Measurements from ENCODE around the gene RPS19.

Gene RPS19

DNA sequence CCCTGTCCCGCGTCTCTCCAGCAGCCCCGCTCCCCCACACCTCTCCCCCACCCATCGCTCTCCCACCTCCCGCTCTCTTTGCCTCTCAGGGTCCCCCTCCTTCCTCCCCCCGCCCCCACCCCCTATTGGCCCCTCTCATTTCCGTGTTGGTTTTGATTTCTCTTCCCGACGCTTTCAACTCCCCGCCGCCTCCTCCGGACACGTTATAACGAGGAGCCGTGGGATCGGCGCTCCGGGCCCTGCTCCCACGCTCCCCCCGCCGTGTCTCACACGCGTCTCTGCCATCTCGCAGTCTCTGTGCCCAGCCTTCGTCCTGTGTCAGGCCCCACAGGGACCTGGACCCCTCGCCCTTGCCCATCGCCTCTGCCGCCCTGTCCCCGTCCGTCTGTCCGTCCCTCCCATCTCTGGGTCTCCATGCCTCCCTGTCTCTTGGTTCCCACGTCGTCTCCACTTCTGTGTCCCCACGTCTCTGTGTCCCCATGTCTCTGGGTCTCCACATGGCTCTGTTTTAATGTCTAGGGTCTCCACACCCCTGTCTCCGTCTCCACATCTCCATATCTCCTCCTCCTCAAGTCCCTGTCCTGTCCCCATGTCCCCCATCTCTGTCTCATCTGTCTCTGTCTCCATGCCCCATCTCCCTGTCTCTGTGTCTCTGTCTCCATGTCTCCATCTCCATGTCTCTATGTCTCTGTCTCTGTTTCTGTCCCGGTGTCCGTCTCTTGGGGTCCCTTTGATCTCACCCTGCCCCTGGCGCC is 55.1 kb downstream of the RPS19 start:
- no peak for DNase-seq (ENCODE audit: low spot score)

DNA sequence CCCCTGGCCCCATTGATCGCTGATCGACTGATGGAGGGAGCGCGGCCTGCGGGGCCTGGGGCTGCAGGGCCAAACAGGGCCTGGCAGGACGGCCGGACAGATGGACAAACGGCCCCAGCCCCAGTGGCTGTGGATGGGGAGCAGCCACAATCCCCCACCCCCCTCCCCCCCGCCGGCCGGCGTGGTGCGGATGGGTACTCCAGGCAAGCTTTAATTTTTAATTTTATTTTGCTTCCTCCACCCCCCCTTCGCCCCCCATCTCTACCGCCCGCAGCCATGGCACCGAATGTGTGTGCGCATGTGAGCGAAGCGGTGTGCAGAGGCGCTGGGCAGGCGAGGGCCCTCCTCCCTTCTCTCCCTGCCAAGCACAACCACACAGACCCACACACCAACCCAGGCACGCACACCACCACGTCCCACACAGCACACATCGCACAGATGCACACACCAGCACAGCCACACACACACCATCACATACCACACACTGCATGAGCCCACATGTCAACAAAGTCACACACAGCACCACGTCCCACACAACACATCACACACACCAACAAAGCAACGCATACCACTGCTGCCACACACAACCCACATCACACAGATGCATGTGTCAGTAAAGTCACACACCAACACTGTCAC is 55.8 kb downstream of the RPS19 start:
- no peak for DNase-seq (ENCODE audit: low spot score)

DNA sequence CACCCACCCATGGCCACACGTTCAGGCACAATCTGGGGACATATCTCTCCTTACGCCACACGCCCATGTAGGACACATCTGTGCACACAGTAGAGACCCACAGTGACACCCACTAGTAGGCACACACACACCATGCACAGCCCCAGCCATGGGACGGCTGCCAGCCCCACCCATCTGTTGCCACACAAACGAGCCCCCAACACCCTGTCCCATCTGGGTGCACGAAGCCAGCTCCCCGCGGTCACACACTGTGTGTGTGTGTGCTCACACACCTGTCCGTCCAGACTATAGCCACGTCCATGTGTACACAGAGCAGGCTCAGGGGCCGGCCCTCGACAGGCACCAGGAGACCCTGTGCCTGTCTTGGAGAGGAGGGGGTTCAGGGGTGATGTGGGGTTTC is 57.6 kb downstream of the RPS19 start:
- no peak for DNase-seq (ENCODE audit: low spot score)

DNA sequence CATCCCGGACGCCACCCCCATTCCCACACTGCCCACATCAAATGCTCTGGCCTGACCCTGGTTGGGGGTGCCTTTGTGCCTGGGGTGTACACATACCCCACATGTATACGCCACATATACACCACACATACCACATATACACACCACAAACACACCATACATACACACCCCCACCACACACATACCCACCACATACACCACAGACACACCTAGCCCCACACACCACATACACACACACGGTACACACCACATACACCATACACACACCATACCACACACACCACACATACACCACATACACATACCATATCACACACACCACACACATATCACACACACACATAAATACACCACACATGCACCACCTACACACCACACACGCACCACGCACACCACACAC is 58.0 kb downstream of the RPS19 start:
- no peak for DNase-seq (ENCODE audit: low spot score)

DNA sequence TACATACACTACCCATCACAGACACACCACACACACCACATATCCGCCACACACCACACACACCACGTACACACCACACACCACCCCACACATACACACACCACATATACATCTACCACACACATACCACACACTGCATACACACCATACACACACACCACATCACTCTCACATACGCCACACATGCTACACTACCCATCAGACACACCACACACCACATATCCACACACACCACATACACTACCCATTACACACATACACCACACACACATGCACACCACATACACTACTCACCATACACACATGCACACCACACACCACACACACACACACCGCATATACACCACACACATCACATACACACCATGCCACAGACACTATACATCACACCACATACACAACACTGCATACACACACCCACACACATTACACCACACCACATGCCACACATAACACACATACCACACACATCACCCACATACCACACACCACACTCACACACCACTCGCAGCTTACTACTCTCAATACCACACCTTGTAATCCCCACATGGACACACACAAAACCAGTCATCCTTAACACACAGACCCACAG is 58.7 kb downstream of the RPS19 start:
- DNase-seq (ENCODE audit: low spot score), result no peak

DNA sequence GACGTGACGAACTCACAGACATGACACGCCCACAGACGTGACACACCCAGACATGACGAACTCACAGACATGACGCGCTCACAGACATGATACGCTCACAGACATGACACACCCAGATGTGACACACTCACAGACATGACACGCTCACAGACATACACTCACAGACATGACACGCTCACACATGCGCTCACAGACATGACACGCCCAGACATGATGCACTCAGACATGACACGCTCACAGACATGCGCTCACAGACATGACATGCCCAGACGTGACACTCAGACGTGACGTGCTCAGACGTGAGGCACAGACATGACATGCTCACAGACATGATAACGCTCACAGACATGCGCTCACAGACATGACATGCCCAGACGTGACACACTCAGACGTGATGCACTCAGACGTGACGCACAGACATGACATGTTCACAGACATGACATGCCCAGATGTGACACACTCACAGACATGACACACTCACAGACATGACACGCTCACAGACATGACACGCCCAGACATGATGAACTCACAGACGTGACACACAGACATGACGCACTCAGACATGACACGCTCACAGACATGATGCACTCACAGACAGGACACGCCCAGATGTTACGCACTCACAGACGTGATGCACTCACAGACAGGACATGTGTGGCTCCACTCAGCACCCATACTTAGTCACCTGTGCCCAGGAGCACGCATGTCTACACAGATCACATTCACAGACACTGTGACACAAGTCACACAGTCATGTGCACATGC is 60.1 kb downstream of the RPS19 start:
- no peak for DNase-seq (ENCODE audit: low spot score)

DNA sequence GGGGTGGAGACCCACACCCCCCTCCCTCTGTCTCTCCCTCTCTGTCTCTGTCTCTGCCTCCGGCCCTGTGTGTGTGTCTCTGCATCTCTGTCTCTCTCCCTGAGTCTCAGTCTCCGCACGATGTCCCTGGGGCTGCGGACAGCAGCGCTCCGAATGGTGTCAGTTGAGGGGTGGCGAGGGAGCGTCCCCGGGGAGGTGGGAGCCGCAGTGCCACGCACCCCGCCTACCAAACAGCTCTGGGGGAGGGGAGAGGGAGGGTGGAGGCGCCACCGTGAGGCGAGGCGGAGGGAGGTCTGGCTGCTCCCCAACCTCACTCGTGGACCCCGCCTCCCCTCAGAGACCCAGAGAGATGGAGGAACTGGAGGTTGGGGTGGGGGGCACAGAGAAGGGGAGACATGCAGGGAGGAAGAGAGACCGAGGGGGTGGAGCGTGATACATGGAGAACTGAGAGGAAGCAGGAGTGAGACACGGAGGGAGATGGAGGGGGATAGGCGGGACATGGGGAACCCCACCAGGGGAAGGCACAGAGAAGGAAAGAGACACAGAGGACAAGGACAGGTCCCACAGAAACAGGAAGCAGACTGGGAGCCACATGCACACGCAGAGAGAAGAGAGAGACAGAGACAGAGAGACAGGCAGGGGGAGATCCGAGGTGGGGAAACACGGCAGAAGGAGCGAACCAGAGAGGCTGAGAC is 61.0 kb downstream of the RPS19 start:
- DNase-seq (ENCODE audit: low spot score), result no peak

- DNase-seq (ENCODE audit: low spot score), result no peak
Measured at GRCh38 chr19:41921577-41922576, 61.8 kb downstream of the RPS19 start.

Measured in left forelimb (tissue), 1 donor.